ENCODE measurements around the gene ZMYND15.

Gene ZMYND15

DNA sequence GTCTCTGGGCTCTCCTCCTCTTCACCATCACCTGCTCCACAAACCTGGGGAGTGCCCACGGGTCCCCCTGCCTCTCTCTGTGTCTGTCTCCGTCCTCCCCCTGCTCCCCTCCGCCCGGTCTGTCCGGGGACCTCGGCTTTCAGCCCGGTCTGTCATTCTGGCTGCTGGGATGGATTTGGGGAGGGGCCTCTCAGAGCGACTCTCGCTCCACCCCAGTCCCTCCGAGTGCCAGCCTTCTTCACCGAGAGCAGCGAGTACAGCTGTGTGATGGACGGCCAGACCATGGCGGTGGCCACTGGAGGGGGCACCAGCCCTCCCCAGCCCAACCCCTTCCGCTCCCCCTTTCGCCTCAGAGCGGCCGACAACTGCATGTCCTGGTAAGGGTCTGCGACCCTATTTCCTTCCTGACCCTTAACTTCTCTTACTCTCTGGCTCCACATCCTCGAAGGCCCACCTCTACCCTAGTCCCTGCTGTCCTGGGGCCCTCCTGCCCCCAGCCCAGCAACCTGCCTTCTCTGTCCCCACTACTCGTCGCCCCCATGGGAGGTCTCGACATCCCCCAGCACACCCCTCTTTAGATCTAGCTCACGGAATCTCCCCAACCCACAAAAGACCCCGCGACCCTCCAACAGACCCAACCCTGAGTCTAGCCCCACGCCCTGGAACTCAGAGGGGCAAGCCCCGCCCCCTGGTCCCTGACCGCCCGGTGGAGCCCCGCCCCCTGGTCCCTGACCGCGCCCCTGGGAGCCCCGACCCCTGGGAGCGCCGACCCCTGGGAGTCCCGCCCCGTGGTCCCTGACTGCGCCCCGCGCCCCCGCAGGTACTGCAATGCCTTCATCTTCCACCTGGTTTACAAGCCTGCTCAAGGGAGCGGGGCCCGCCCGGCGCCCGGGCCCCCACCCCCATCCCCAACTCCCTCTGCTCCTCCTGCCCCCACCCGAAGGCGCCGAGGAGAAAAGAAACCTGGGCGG is 5.7 kb downstream of the ZMYND15 start:
- no peak for DNase-seq

DNA sequence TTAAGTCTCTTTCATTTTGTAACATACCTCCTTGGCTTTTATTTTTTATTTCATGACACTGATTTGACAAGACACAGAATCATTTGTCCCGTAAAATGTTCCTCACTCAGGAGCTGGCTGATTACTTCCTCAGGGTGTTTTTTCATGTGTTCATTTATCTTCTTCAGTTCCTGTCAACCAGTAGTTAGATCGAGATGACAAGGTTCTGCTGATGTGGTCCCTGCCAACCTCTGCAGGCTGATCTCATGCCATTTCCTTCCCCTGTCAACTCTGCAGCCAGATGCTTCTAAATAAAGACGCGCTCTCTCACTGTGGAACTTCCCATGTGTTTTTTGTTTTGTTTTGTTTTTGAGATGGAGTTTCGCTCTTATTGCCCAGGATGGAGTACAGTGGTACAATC is 8.2 kb downstream of the ZMYND15 start:
- peak; percentile 72 for DNase-seq

- no peak for DNase-seq
Measured at GRCh38 chr17:4748686-4749085, 9.1 kb downstream of the ZMYND15 start.

DNA sequence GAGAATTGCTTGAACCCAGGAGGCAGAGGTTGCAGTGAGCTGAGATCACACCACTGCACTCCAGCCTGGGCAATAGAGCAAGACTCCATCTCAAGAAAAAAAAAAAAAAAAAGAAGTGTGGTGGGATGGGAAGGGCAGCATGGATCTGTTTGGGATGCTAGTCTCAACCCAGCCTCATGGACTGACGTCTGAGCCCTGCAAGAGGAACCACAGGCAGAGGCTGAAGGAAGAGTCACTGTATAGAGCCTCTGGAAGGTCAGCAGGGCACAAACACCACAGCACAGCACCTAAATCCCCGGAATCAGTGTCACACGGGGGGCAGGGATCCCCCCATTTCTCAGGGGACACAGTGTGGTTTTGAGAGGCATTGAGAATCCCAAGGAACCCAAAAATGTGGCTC is 11.0 kb downstream of the ZMYND15 start:
- no peak for DNase-seq

DNA sequence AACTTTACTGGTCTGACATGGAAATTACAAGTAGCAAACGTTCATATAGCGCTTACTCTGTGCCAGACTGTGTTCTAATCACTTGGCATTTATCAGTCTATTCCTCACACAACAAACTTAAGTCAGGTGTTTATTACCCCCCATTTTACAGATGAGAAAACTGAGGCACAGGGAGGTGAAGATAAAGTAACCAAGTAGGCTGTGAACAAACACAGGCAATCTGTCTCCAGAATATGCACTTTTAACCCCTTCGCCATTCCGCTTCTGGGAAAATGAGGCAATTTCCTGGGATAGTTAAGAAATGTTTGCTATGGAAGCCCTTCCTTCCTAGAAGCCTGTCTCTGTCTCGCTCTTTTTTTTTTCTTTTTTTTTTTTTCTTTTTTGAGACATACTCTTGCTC is 12.3 kb downstream of the ZMYND15 start:
- no peak for DNase-seq

GRCh38 chr17:4753392-4753791 is 13.8 kb downstream of the ZMYND15 start:
- DNase-seq: no peak

DNA sequence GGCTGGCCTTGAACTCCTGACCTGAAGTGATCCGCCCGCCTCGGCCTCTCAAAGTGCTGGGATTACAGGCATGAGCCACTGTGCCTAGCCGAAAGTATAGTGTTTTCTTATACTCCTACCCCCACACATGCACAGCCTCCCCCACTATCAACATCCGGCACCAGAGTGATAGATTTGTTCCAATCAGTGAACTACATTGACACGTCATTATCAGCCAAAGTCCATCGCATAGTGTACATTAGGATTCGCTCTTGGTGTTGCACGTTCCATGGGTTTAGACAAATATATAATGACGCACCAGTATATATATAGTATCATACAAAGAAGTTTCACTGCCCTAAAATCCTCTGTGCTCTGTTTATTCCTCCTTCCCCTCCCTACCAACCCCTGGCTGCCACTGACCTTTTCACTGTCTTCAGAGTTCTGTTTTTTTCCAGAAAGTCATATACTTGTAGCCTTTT is 20.2 kb downstream of the ZMYND15 start:
- peak; percentile 23 for DNase-seq

- DNase-seq: no peak
Measured at GRCh38 chr17:4764595-4764994, 25.0 kb downstream of the ZMYND15 start.

- no peak for DNase-seq
Measured at GRCh38 chr17:4766201-4766600, 26.6 kb downstream of the ZMYND15 start.

- no peak for DNase-seq
Measured at GRCh38 chr17:4766723-4767122, 27.1 kb downstream of the ZMYND15 start.

GRCh38 chr17:4768298-4768697 is 28.7 kb downstream of the ZMYND15 start:
- DNase-seq: no peak

DNA sequence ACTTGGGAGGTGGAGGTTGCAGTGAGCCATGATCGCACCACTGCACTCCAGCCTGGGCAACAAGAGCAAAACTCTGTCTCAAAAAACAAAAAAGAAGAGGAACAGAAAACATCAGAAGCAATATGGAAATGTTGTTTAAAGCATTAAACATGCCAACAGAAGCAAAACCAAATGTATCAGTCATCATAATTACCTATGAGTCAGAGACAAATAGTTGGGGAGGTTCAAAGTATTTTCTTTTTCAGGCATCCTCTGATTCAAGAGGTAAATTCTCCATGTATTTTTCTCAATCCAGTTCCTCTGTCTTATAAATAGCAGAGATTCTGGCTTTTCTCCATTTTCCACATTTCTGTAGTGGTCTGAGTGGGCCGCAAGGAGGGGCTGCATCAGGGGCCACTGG is 30.0 kb downstream of the ZMYND15 start:
- DNase-seq: no peak

DNA sequence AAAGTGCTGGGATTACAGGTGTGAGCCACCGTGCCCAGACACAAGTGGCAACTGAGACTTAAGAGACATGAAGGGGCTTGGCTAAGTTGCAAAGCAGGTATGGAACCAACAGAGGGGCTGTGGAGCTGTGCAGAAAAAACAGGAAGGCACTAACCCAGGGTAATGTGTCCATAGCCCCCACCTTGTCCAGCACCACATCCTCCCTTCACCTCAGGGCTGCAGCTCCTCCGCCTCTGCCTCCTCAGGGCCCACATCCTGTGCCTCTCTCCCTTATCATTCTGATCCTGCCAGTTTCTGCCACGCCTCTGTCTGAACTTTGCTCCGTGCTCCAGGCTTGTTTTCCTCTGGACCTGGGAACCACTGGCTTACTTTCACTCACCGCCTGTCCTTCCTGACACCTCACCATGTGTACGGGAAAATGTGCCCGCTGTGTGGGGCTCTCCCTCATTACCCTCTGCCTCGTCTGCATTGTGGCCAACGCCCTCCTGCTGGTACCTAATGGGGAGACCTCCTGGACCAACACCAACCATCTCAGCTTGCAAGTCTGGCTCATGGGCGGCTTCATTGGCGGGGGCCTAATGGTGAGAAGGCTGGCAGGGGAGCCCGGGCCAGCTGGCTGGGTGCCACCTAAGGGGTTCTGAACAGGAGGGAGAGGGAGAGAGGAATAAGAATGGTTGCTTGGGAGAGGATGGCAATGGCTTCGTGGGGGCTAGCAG is 32.0 kb downstream of the ZMYND15 start, which contains the start of gene TM4SF5:
Gene TM4SF5 (plus strand): TSS at position 368 of the 716 bp plus-strand sequence. CDS start 37 bp downstream, at position 405.
- no peak for DNase-seq

DNA sequence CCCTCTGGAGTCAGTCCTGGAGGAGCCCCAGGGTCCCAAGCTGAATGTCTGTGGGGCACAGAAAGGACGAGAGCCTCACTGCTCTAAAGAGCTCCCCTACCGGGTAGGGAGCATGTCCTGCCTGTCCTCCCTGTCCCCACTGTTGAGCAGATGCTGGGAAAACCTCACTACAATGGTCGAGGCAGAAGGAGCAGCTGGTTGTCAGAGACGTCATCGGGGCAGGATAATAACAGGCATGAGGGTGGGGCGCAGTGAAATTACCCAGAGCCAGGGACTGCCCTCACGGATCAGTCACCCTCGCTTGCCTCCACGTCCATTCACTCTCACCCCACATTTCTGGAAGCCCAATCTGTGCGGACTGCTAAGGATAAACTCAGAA is 32.6 kb downstream of the ZMYND15 start:
- DNase-seq: no peak

- peak; percentile 41 for DNase-seq
Measured at GRCh38 chr17:4777969-4778760, 38.5 kb downstream of the ZMYND15 start.

DNA sequence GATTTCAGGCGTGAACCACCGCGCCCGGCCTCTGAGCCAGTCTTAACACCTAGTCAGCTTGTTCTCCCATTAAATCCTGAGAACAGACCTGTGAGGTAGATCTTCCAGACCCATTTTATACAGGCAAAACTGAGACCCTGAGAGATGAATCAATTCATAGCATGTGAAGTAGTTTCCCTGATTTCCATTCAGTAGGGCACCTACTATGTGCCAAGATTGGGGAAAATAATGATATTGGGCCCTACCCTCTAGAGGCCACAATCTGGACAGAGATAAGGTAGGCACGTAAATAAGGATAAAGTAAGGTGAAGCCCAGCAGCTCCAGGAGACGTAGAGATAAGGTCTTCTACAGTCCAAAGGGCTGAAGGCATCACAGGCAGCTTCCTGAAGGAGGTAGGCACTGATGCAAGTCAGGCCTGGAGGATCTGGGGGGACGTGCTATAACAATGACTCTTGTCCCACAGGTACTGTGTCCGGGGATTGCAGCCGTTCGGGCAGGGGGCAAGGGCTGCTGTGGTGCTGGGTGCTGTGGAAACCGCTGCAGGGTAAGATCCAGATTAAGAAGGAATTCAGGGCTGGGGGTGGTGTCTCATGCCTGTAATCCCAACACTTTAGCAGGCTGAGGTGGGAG is 40.8 kb downstream of the ZMYND15 start:
- DNase-seq: no peak

- no peak for DNase-seq
Measured at GRCh38 chr17:4782652-4783051, 43.0 kb downstream of the ZMYND15 start.

DNA sequence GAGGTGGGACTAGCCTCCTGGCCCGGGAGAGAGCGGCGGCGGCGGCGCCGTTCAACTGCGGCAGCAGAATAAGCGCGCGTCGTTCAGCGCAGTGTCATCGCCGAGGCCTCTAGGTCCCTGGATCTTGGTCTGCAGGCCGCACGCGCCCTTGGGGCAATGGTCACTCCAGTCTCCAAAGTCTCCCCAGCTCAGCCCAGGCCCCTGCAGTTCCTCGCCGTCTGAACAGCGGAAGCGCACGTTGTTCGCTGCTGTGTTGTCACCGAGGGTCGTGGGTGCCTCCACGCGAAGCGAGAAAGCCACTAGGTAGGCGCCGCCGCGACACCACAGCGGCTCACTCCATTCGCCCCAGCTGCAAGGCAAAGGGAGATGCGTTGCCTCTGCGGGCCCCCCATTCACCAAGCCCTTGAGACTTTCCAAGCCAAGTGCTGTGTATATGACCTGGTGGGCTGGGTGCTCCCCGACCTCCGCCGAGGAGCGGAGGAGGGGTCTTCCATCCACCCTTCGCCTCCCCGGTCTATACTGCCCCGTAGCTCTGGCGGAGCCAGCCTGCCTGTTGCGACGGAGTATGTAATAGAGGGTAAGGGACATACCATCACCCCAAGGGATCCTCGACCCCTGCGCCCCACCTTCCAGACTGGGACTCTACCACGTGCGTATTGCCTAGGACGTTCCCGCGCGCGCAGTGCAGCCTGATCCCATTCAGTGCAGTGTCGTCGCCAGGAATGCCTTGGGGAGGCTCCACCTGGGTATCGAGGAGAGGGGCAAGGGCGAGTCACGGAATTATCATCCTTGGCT is 45.9 kb downstream of the ZMYND15 start:
- no peak for DNase-seq

DNA sequence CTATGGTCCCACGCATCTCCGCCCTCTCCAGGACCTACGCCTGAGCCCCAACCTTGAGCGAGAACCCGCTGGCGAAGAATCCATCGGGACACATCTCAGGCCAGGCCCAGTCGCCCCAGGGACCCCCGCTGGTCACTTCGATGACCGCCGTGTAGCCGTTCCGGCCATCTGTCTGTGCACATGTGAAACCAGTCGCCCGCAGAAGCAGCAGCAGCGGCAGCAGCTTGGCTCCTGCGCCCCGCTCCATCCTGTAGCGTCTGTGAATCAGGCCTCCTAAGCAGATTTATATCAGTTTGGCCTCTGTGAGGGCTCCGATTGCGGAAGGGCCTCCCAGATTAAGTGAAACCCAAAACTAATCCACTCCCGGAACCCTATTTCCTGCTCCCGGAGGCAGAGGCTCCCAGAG is 46.5 kb downstream of the ZMYND15 start, which contains the start of gene VMO1:
Gene VMO1 (minus strand): TSS at position 259 of the 406 bp plus-strand sequence. CDS start 12 bp downstream, at position 247.
- DNase-seq: no peak

- no peak for DNase-seq
Measured at GRCh38 chr17:4786516-4786915, 46.9 kb downstream of the ZMYND15 start.

DNA sequence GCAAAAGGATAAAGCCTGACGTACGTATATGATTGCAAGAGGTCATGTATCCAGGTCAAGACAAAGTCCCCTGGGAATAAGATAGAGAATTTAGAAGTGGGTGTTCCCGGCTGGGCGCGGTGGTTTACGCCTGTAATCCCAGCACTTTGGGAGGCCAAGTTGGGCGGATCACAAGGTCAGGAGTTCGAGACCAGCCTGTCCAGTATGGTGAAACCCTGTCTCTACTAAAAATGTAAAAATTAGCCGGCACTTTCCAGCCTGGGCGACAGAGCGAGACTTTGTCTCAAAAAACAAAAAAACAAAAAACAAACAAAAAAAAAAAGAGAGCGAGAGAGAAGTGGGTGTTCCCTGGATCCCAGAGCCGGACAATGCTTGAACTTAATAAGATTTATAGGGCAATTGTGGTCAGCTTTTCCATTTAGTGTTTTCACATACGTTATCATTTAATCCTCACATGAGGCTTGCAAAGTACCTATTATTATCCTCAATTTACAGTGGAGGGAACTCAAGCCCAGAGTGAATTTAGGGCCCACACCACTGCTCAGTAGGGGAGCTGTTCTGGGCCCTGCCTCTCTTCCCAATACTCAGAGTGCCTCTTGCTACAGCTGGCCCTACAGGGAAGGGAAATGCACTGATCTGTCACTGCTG is 48.6 kb downstream of the ZMYND15 start:
- DNase-seq: no peak

Data from RPMI8226 (cell line).